MM.1S (cell line): ENCODE measurements around the gene UBE2G2.

Experiments
- DNase-seq: peaks from one replicate; pipeline ENCODE4 v3.0.0-alpha.2; 2015
- H2AFZ ChIP-seq: fragments of 300-600 bp; sonication (generic); 2 replicates; pipeline ENCODE4 v1.6.0; 2016; ENCODE audit warnings: antibody characterized with exemption, low read length
- H3F3A ChIP-seq: fragments of 300-600 bp; sonication (generic); 2 replicates; pipeline ENCODE4 v1.6.1; 2016; ENCODE audit warnings: mild to moderate bottlenecking, antibody characterized with exemption, low read length, moderate library complexity, mixed read lengths; ENCODE audit not compliant: insufficient read depth
- H3K27ac ChIP-seq: fragments of 300-600 bp; sonication (generic); 2 replicates; pipeline ENCODE4 v1.5.1; 2016; ENCODE audit warnings: mild to moderate bottlenecking, low read length
- H3K27me3 ChIP-seq: fragments of 300-600 bp; sonication (generic); replicated peaks from 2 replicates; pipeline ENCODE4 v1.6.0; 2016; ENCODE audit warnings: low read length; ENCODE audit not compliant: insufficient read depth
- H3K36me3 ChIP-seq: fragments of 300-600 bp; sonication (generic); replicated peaks from 2 replicates; pipeline ENCODE4 v1.6.1; 2016; ENCODE audit warnings: mild to moderate bottlenecking, low read length, mixed read lengths; ENCODE audit not compliant: insufficient read depth
- H3K4me1 ChIP-seq: fragments of 300-600 bp; sonication (generic); 2 replicates; pipeline ENCODE4 v1.6.1; 2016; ENCODE audit warnings: low read length, mixed read lengths
- H3K4me2 ChIP-seq: fragments of 300-600 bp; sonication (generic); 2 replicates; pipeline ENCODE4 v1.6.0; 2016; ENCODE audit warnings: low read depth, low read length
- H3K4me3 ChIP-seq: fragments of 300-600 bp; sonication (generic); 2 replicates; pipeline ENCODE4 v1.5.1; 2016; ENCODE audit warnings: low read length, mixed read lengths
- H3K79me2 ChIP-seq: fragments of 300-600 bp; sonication (generic); 2 replicates; pipeline ENCODE4 v1.6.1; 2016; ENCODE audit warnings: mixed run types, low read length, mixed read lengths
- H3K9ac ChIP-seq: fragments of 300-600 bp; sonication (generic); 2 replicates; pipeline ENCODE4 v1.6.1; 2016; ENCODE audit warnings: low read length, mixed read lengths
- H3K9me2 ChIP-seq: fragments of 300-600 bp; sonication (generic); replicated peaks from 2 replicates; pipeline ENCODE4 v1.6.1; 2016; ENCODE audit warnings: mild to moderate bottlenecking, low read length, mixed read lengths; ENCODE audit not compliant: insufficient read depth
- H3K9me3 ChIP-seq: fragments of 300-600 bp; sonication (generic); replicated peaks from 2 replicates; pipeline ENCODE4 v1.6.1; 2016; ENCODE audit warnings: mild to moderate bottlenecking, low read length, mixed read lengths; ENCODE audit not compliant: insufficient read depth
- H4K20me1 ChIP-seq: fragments of 300-600 bp; sonication (generic); 2 replicates; pipeline ENCODE4 v1.6.1; 2016; ENCODE audit warnings: mild to moderate bottlenecking, low read length, moderate library complexity, mixed read lengths; ENCODE audit not compliant: insufficient read depth
- CTCF ChIP-seq: fragments of 300-600 bp; sonication (generic); IDR thresholded peaks from 2 replicates; pipeline ENCODE4 v1.5.1; 2016; ENCODE audit warnings: antibody characterized with exemption, low read length, mixed read lengths
- EZH2 ChIP-seq: fragments of 300-600 bp; sonication (generic); optimal IDR thresholded peaks from 2 replicates; pipeline ENCODE3; 2017; ENCODE audit warnings: low read depth, mild to moderate bottlenecking, antibody characterized with exemption, low read length, mixed read lengths
- EZH2phosphoT487 ChIP-seq: fragments of 300-600 bp; sonication (generic); IDR thresholded peaks from 2 replicates; pipeline ENCODE4 v1.6.1; 2018; ENCODE audit warnings: antibody characterized with exemption, low read length

The UBE2G2 gene

GRCh38 chr21:44783020-44783696 lies 18.5 kb downstream of the UBE2G2 start:
- Histone ChIP-seq H3K9me3 (no peaks in the 10 kb centered on the region), H3K36me3 (peaks cover 10% of the 10 kb centered on the region), H3K79me2 (peaks cover 82% of the 10 kb centered on the region), H3K27me3 (no peaks in the 10 kb centered on the region), H4K20me1 (peaks cover 10% of the 10 kb centered on the region; the same call in 1 of the 2 replicates), H3K9ac (no peak overlapping the region), H3K4me1 (no peaks in the 10 kb centered on the region), H3K27ac (no peak overlapping the region), H3K9me2 (no peaks in the 10 kb centered on the region), H2AFZ (no peak overlapping the region), H3F3A (no peaks in the 10 kb centered on the region), H3K4me2 (no peak overlapping the region), H3K4me3 (no peak overlapping the region)
- no peak for TF ChIP-seq CTCF
- TF ChIP-seq EZH2phosphoT487, result no peak
- no peak for TF ChIP-seq EZH2
- no peak for DNase-seq

GRCh38 chr21:44780767-44781459 lies 20.7 kb downstream of the UBE2G2 start:
- Histone ChIP-seq H2AFZ (no peak overlapping the region), H3K27me3 (no peaks in the 10 kb centered on the region), H3K4me1 (no peaks in the 10 kb centered on the region), H3K79me2 (peaks cover 66% of the 10 kb centered on the region), H3K9ac (no peak overlapping the region), H3K4me2 (no peak overlapping the region), H3F3A (no peaks in the 10 kb centered on the region), H4K20me1 (peaks cover 10% of the 10 kb centered on the region; the same call in 1 of the 2 replicates), H3K36me3 (peaks cover 10% of the 10 kb centered on the region; the same call in 1 of the 2 replicates), H3K27ac (no peak overlapping the region), H3K4me3 (no peak overlapping the region), H3K9me3 (no peaks in the 10 kb centered on the region), H3K9me2 (no peaks in the 10 kb centered on the region)
- DNase-seq, result no peak
- TF ChIP-seq EZH2phosphoT487, result no peak
- no peak for TF ChIP-seq CTCF
- no peak for TF ChIP-seq EZH2

- H2AFZ ChIP-seq, result no peak overlapping the region
- peaks cover 10% of the 10 kb centered on the region; the same call in 1 of the 2 replicates for H4K20me1 ChIP-seq
- TF ChIP-seq EZH2 (no peak), EZH2phosphoT487 (no peak), CTCF (no peak)
- no peak overlapping the region for H3K9ac ChIP-seq
- no peaks in the 10 kb centered on the region for H3K9me3 ChIP-seq
- no peak overlapping the region for H3K4me2 ChIP-seq
- H3K4me1 ChIP-seq, result no peaks in the 10 kb centered on the region
- no peaks in the 10 kb centered on the region for H3K27me3 ChIP-seq
- H3K36me3 ChIP-seq, result peaks cover 15% of the 10 kb centered on the region; the same call in 1 of the 2 replicates
- H3K27ac ChIP-seq, result no peak overlapping the region
- no peak overlapping the region for H3K4me3 ChIP-seq
- H3K9me2 ChIP-seq, result no peaks in the 10 kb centered on the region
- no peak for DNase-seq
- no peaks in the 10 kb centered on the region for H3F3A ChIP-seq
- H3K79me2 ChIP-seq, result peaks cover 58% of the 10 kb centered on the region
These were observed 21.5 kb downstream of the UBE2G2 start for GRCh38 chr21:44780137-44780502.
